Activated CD4-positive, alpha-beta T cell treated with anti-CD3 and anti-CD28 coated beads for 24 hours (primary cell): ENCODE data around the gene BAHCC1.

ENCODE experiments used
- DNase-seq, 2 donors: peaks; one replicate each; pipeline ENCODE4 v3.0.0-alpha.2; 2020; ENCODE audit warnings: low read depth in 2 of 2

Gene BAHCC1

DNA sequence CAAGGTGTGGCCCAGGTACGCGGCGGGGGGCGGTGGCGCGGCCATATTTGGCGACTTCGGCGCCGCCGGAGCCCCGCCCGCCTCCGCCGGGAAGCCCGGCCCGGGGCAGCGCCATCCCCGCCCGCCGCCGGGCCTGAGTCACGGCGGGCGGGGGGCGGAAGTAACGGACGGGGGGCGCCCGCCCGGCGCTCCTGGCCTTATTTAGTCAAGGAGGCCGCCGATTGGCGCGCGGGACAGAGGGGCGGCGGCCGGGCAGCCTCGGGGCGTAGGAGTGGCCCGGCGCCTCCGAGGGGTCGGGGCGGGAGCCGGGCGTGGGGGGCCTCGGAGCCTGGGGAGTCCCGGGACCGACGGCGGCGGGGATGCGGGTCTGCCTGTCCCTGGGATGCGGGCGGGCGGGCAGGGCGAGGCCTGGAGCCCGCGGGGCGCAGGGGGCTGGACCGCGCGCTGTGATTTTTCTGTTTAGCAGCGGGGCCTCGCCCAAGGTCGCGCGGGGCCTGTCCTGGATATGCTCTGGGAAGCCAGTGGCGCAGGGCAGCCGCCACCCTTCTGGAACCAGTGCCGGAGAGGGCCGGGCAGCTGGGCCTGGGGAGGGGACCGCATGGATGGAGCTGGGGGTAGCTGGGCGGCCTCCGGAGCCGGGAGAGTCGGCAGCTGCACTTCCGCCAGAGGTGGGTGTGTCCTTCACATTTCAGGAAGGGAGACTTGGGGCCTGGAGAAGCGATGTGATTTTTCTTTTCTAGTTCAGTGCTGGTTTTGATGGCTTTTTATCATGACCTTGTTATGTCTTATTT lies 119.7 kb downstream of the BAHCC1 start:
- no peak for DNase-seq

DNA sequence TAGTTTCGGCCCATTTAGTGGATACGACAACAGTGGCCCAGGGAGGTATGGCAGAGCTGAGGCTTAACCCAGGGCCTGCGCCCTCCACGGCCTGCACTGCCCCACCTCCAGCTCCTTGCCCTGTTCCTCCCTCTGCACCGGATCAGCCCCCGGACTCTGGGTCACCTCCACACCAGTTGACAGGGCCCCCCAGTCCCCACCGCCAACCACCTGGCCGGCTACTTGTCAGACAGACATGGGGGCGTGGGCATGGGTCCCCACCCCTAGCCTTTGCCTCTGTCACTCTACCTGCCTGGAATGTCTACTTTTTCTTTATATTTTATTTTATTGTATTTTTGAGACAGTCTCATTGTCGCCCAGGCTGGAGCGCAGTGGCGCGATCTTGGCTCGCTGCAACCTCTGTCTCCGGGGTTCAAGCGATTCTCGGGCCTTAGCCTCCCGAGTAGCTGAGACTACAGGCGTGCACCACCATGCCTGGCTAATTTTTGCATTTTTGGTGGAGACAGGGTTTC lies 120.3 kb downstream of the BAHCC1 start:
- DNase-seq, result no peak
